OCI-LY1 (cell line): ENCODE results near the gene SLC32A1.

Experiments used
- H2AFZ ChIP-seq: fragments of 200-600 bp; sonication (generic), shearing (Covaris generic); 2 replicates; pipeline ENCODE4 v1.6.0; 2014; ENCODE audit warnings: antibody characterized with exemption, mild to moderate bottlenecking, low read length
- H3F3A ChIP-seq: fragments of 200-600 bp; sonication (generic), shearing (Covaris generic); 2 replicates; pipeline ENCODE4 v1.6.0; 2014; ENCODE audit warnings: mild to moderate bottlenecking, antibody characterized with exemption, low read length, moderate library complexity; ENCODE audit not compliant: insufficient read depth
- H3K27ac ChIP-seq: fragments of 200-600 bp; sonication (generic); 2 replicates; pipeline ENCODE4 v1.5.1; 2014; ENCODE audit warnings: low read length, mixed run types, mild to moderate bottlenecking, low read depth; ENCODE audit not compliant: poor library complexity, severe bottlenecking
- H3K27me3 ChIP-seq: fragments of 200-600 bp; sonication (generic); 2 replicates; pipeline ENCODE4 v1.6.0; 2014; ENCODE audit warnings: antibody characterized with exemption, mild to moderate bottlenecking, low read length, moderate library complexity; ENCODE audit not compliant: insufficient read depth
- H3K36me3 ChIP-seq: fragments of 200-600 bp; sonication (generic); 2 replicates; pipeline ENCODE4 v1.6.1; 2014; ENCODE audit warnings: mild to moderate bottlenecking, antibody characterized with exemption, low read length, moderate library complexity, mixed read lengths; ENCODE audit not compliant: insufficient read depth
- H3K4me1 ChIP-seq: fragments of 200-600 bp; sonication (generic); 2 replicates; pipeline ENCODE4 v1.5.1; 2014; ENCODE audit warnings: mild to moderate bottlenecking, low read length, moderate library complexity; ENCODE audit not compliant: insufficient read depth, severe bottlenecking
- H3K4me2 ChIP-seq: fragments of 200-600 bp; sonication (generic), shearing (Covaris generic); 2 replicates; pipeline ENCODE4 v1.6.1; 2014; ENCODE audit warnings: low read length
- H3K4me3 ChIP-seq: fragments of 200-600 bp; sonication (generic); 2 replicates; pipeline ENCODE4 v1.5.1; 2014; ENCODE audit warnings: low read length, low read depth, mild to moderate bottlenecking, mixed read lengths; ENCODE audit not compliant: poor library complexity, severe bottlenecking
- H3K79me2 ChIP-seq: fragments of 200-600 bp; shearing (Covaris generic); 2 replicates; pipeline ENCODE4 v1.6.1; 2016; ENCODE audit warnings: mixed run types, low read length, mixed read lengths; ENCODE audit not compliant: insufficient read depth
- H3K9ac ChIP-seq: fragments of 200-600 bp; sonication (generic), shearing (Covaris generic); 2 replicates; pipeline ENCODE4 v1.6.1; 2014; ENCODE audit warnings: mild to moderate bottlenecking, low read length, mixed read lengths
- H3K9me2 ChIP-seq: fragments of 200-600 bp; sonication (generic), shearing (Covaris generic); 2 replicates; pipeline ENCODE4 v1.6.1; 2014; ENCODE audit warnings: low read depth, mild to moderate bottlenecking, low read length, mixed read lengths
- H3K9me3 ChIP-seq: fragments of 200-600 bp; shearing (Covaris generic); 2 replicates; pipeline ENCODE4 v1.6.1; 2014; ENCODE audit warnings: low read length, mixed read lengths
- H4K20me1 ChIP-seq: fragments of 200-600 bp; sonication (generic), shearing (Covaris generic); 2 replicates; pipeline ENCODE4 v1.6.0; 2016; ENCODE audit warnings: mild to moderate bottlenecking, low read length; ENCODE audit not compliant: insufficient read depth
- CTCF ChIP-seq: fragments of 200-600 bp; sonication (generic), shearing (Covaris generic); IDR thresholded peaks from 2 replicates; pipeline ENCODE4 v1.5.1; 2017; ENCODE audit warnings: mild to moderate bottlenecking, antibody characterized with exemption, low read length, moderate library complexity, mixed read lengths
- EZH2 ChIP-seq: fragments of 200-600 bp; sonication (generic), shearing (Covaris generic); IDR thresholded peaks from 2 replicates; pipeline ENCODE4 v1.8.0; 2017; ENCODE audit warnings: borderline replicate concordance, mixed run types, mild to moderate bottlenecking, antibody characterized with exemption, low read length, moderate library complexity, mixed read lengths

The SLC32A1 gene

GRCh38 chr20:38723848-38724625 lies at the start of gene SLC32A1:
TSS of gene SLC32A1 (plus strand) at chr20:38724486. CDS start at chr20:38724725, 239 bp downstream.
- TF ChIP-seq EZH2 = no peak
- no peak for TF ChIP-seq CTCF
- no peak within 1 kb of the TSS for H3K4me3 ChIP-seq

GRCh38 chr20:38674765-38675133 lies 49.5 kb upstream of the SLC32A1 start:
- no peaks in the 10 kb centered on the region for H3K9me2 ChIP-seq
- H2AFZ ChIP-seq = no peak overlapping the region
- H3K4me1 ChIP-seq = peaks cover 8% of the 10 kb centered on the region
- no peaks in the 10 kb centered on the region for H3F3A ChIP-seq
- H3K27ac ChIP-seq = no peak overlapping the region
- no peak overlapping the region for H3K4me2 ChIP-seq
- no peaks in the 10 kb centered on the region for H4K20me1 ChIP-seq
- H3K27me3 ChIP-seq = no peaks in the 10 kb centered on the region
- no peaks in the 10 kb centered on the region for H3K36me3 ChIP-seq
- no peak overlapping the region for H3K9ac ChIP-seq
- peak overlapping the region; percentile 4 for H3K4me3 ChIP-seq
- TF ChIP-seq CTCF (no peak), EZH2 (no peak)
- no peaks in the 10 kb centered on the region for H3K9me3 ChIP-seq
- no peaks in the 10 kb centered on the region for H3K79me2 ChIP-seq

More at GRCh38 chr20:38723848-38724625, at the start of gene SLC32A1:
- Histone ChIP-seq H3K4me2 (no peak within 1 kb of the TSS), H3K36me3 (no peaks in the 10 kb centered on the region), H3K27ac (no peak within 1 kb of the TSS), H3K9me3 (no peaks in the 10 kb centered on the region), H3K9ac (no peak within 1 kb of the TSS), H3F3A (no peaks in the 10 kb centered on the region), H3K27me3 (no peaks in the 10 kb centered on the region), H3K79me2 (no peaks in the 10 kb centered on the region), H4K20me1 (no peaks in the 10 kb centered on the region), H2AFZ (no peak within 1 kb of the TSS), H3K4me1 (no peaks in the 10 kb centered on the region), H3K9me2 (no peaks in the 10 kb centered on the region)

- H3F3A ChIP-seq = no peaks in the 10 kb centered on the region
- no peaks in the 10 kb centered on the region for H3K27me3 ChIP-seq
- no peaks in the 10 kb centered on the region for H3K9me3 ChIP-seq
- H3K4me2 ChIP-seq = no peak overlapping the region
- TF ChIP-seq EZH2 = no peak
- no peak for TF ChIP-seq CTCF
- no peak overlapping the region for H3K9ac ChIP-seq
- no peaks in the 10 kb centered on the region for H3K79me2 ChIP-seq
- no peak overlapping the region for H3K4me3 ChIP-seq
- no peak overlapping the region for H3K27ac ChIP-seq
- H2AFZ ChIP-seq = no peak overlapping the region
- H4K20me1 ChIP-seq = no peaks in the 10 kb centered on the region
- peaks cover 8% of the 10 kb centered on the region for H3K4me1 ChIP-seq
- H3K9me2 ChIP-seq = no peaks in the 10 kb centered on the region
- H3K36me3 ChIP-seq = no peaks in the 10 kb centered on the region
Measured at GRCh38 chr20:38676576-38676975, 47.7 kb upstream of the SLC32A1 start.
